ENCODE measurements around the gene ZNF836.

The ZNF836 gene

DNA sequence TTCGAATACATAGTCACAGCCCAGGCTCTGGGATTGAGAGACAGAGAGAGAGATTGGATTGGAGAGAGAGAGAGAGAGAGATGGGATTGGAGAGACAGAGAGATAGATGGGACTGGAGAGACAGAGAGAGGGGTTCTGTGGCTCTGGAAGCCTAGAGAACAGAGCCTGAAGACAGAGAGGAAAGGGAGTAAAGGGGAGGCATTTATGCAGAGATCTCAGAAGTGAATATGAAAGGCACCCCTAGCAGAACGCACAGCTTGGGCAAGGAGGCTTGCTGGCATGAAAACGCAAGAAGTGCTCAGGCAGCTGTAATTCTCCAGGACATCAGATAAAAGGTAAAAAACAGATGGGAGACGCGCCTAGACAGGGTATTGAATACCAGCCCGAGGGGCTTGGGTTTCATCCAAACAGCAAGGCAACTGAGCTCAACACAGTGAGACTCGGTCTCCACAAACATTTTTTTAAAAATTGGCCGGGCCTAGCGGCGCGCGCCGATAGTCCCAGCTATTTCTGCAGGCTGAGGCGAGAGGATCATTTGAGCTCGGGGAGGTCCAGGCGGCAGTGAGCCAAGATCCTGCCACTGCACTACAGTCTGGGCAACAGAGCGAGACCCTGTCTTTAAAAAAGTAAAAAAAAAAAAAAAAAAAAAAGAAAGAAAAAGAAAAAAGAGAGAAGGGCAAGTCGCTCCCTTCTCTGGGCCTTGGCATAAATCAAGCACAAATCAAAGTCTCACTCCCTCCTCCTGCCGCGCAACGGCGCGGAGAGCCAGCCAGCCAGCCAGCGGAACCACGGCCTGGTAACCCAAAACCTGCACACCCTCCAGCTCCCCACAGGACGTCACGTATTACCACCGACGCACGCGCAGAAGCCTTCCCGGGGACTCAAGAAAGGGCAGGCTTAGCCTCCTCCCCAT lies 17.7 kb upstream of the ZNF836 start:
- peak in 1 of 3 donors; percentile 88 for DNase-seq (ENCODE audit: low read depth in 3 of 3, low spot score in 1 of 3)

DNA sequence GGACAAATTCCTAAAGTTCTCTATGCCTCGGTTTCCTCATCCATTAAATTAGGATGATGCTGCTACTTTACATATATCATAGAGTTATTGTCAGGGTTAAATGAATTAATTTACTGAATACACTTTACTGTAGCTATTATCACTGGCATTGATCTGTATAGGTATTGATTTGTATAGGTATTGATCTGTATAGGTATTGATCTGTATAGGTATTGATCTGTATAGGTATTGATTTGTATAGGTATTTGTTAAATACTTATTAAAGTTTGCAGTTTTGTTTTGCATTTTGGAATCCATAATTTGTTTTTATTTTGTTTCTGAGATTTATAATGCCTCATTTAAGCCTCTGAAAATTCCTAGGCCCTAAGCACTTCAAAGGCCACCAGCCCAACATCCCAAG lies 16.0 kb upstream of the ZNF836 start:
- no peak for DNase-seq (ENCODE audit: low read depth in 3 of 3, low spot score in 1 of 3)

GRCh38 chr19:52176574-52176973 lies 5.2 kb upstream of the ZNF836 start:
- no peak for DNase-seq (ENCODE audit: low read depth in 3 of 3, low spot score in 1 of 3)

GRCh38 chr19:52172347-52172746 lies 926 bp upstream of the ZNF836 start:
- DNase-seq (ENCODE audit: low read depth in 3 of 3, low spot score in 1 of 3), result no peak

GRCh38 chr19:52170863-52171320 lies 529 bp downstream of the ZNF836 start:
- no peak for DNase-seq (ENCODE audit: low read depth in 3 of 3, low spot score in 1 of 3)

GRCh38 chr19:52170304-52170703 lies 1.1 kb downstream of the ZNF836 start:
- DNase-seq (ENCODE audit: low read depth in 3 of 3, low spot score in 1 of 3), result no peak

DNA sequence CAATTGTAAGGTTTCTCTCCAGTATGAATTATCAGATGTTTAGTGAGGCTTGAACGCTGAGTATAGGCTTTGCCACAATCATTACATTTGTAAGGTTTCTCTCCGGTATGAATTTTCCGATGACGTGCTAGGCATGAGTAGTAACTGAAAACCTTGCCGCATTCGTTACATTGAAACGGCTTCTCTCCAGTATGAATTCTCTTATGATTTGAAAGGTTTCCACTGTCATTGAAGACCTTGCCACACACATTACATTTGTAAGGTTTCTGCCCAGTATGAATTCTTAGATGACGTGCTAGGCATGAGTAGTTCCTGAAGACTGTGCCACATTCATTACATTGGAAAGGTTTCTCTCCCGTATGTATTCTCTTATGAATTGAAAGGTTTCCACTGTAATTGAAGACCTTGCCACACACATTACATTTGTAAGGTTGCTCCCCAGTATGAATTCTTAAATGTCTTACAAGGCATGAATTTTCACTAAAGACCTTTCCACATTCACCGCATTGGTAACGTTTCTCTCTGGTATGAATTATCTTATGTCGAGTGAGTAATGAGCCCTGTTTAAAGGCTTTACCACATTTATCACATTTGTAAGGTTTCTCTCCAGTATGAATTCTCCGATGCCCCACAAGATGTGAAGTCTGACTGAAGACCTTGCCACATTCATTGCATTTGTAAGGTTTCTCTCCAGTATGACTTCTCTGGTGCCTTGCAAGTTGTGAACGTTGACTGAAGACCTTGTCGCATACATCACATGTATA lies 15.6 kb downstream of the ZNF836 start:
- no peak for DNase-seq (ENCODE audit: low read depth in 3 of 3, low spot score in 1 of 3)

DNA sequence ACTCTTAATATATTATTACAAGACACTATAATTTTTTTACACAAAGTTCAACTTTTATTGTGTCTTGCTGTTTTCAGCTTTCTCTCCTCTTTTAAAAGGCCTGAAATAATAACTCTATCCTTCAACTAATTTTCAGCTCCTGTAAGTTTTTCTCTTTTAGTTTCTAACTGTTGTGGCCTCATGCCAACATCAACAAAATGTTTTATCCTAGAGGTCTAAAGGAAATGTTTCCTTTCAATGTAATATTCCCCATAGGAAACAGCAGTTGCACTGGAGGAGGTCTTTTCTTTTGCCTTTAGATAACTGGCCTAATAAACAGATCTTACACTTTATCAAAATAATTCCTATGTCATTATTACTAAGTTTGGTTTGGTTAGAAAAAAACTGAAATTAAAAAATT lies 23.2 kb downstream of the ZNF836 start:
- no peak for DNase-seq (ENCODE audit: low read depth in 3 of 3, low spot score in 1 of 3)

- no peak for DNase-seq (ENCODE audit: low read depth in 3 of 3, low spot score in 1 of 3)
Measured at GRCh38 chr19:52142001-52142595, 29.3 kb downstream of the ZNF836 start.

DNA sequence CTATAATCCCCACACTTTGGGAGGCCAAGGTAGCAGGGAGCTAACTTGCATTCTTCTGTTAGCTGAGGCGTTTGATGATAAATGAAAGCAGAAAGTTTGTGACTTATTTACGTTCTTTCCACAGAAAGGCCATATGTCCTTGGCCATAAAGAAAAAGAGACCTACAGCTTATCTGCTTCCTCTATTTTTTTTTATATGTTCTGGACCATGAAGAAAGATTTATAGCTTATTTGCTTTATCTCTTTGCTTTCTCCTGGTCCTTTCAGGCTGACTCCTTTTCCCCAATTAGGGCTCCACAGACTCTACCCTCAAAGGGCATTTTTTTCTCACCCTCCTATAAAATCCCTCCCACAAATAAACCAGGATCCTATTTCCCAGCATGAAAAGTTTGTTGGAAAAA lies 30.2 kb downstream of the ZNF836 start:
- DNase-seq (ENCODE audit: low read depth in 3 of 3, low spot score in 1 of 3), result no peak

- DNase-seq (ENCODE audit: low read depth in 3 of 3, low spot score in 1 of 3), result peak; percentile 94 to 98 (median 95)
Measured at GRCh38 chr19:52140032-52140710, 31.2 kb downstream of the ZNF836 start.

DNA sequence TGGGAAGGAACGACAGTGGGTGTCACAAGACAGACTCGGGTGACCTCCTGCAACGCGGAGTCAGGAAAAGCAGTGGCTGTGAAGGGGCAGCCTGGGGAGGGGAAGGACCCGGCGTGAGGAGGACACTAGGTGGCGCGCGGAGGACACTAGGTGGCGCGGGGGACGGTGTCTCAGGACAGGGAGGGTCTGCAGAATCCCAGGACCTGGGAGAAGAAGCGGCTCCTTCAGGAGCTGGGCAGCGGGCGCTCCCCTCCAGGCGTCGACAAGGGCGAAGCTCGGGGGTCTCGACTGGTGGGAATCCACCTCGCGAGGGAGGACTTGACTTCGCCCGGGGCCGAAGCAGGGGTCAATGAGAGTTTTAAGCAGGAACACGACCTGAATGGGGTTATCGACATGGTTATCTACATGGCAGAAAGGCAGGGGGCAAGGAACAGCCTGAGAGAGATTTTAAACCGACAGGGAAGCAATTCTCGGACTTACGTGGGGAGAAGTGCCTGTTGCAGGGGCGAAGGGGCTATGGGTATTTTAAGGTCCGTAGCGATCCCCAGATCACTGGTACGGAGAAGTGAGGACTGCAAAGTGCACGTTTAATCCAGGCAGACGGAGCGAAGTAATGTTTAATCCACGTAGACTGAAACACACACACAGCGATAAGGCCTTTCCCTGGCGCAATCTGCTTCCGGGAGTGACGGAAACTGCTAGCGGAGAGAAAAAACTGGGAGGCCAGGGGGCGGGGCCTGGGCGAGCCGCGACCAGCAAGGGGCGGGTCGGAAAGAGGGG lies 32.0 kb downstream of the ZNF836 start, which contains the start of gene ZNF616:
TSS of gene ZNF616 (minus strand) at position 687 of the 780 bp plus-strand sequence. CDS start 9,426 bp downstream, outside the sequence.
- DNase-seq (ENCODE audit: low read depth in 3 of 3, low spot score in 1 of 3), result peak; percentile 42 to 66 (median 51)

- no peak for DNase-seq (ENCODE audit: low read depth in 3 of 3, low spot score in 1 of 3)
Measured at GRCh38 chr19:52138983-52139251, 32.5 kb downstream of the ZNF836 start.

DNA sequence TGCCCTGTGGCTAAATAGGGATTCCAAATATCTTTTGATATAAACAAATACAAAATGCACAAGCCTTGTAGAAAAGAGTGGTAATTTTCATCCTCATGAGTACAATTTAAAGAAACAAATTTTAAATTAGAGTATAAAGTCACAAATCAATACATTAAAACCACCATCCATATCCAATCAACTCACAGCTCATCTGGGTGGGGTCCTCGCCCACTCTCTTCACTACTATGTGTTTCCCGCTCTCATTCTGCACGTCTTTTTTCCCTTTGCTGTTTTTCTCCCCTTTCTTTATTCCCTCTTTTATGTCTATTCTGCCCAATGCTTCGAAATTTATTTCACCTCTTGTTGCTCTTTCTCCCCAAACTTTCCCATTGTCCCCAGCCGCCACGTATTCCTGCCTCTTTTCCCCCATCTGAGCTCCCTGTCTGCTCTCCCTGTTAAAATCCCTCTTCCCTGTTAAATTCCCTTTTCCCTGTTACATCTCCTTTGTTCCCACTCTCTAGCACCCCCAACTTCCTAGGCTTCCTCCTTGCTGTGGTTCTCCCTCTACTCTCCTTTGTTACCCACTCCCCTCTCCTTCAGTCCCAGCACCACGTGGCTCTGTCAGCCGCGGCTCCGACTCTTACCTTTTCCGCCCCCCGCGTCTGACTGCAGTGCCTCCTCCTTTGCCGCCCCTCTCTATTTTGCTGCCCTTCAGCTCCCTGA lies 33.0 kb downstream of the ZNF836 start:
- peak in 1 of 3 donors; percentile 5 for DNase-seq (ENCODE audit: low read depth in 3 of 3, low spot score in 1 of 3)

DNA sequence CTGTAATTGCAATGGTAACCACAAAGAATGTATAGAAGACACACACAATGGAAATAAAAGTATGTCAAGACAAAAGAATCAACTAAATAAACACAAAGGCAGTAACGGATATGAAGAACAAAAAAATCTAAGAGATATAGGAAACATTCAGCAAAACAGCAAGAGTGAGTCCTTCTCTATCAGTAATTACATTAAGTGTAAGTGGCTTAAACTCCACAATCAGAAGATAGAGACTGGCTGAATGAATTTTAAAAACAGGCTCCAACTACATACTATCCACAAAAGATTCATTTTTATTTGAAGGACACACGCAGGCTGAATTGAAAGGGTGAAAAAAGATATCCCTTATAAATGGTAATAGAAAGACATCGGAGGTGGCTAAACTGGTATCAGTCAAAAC lies 51.1 kb downstream of the ZNF836 start:
- no peak for DNase-seq (ENCODE audit: low read depth in 3 of 3, low spot score in 1 of 3)

DNA sequence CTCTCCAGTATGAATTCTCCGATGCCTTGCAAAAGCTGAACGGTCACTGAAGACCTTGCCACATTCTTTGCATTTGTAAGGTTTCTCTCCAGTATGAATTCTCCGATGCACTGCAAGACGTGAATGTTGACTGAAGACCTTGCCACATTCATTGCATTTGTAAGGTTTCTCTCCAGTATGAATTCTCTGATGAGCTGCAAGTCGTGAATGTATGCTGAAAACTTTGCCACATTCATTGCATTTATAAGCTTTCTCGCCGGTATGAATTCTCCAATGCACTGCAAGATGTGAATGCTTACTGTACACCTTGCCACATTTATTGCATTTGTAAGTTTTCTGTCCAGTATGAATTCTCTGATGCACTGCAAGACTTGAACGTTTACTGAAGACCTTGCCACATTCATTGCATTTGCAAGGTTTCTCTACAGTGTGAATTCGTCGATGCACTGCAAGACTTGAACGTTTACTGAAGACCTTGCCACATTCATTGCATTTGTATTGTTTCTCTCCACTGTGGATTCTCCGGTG lies 55.8 kb downstream of the ZNF836 start:
- DNase-seq (ENCODE audit: low read depth in 3 of 3, low spot score in 1 of 3), result no peak

DNA sequence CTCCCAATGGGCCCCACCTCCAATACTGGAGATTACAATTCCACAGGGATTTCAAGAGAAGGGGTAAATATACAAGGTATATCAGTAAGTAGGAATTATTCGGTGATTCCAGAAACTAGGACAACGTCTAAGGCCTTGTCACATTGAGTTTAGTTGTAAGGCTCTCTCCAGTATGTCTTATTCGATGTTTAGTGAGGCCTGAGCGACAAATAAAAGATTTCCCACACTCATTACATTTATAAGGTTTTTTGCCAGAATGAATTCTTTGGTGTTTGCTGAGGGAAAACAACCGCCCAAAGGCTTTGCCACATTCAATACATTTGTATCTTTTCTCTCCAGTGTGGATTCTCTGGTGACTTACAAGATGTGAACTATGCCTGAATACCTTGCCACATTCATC lies 56.7 kb downstream of the ZNF836 start:
- DNase-seq (ENCODE audit: low read depth in 3 of 3, low spot score in 1 of 3), result no peak

GRCh38 chr19:52112624-52113023 lies 58.8 kb downstream of the ZNF836 start:
- no peak for DNase-seq (ENCODE audit: low read depth in 3 of 3, low spot score in 1 of 3)

- DNase-seq (ENCODE audit: low read depth in 3 of 3, low spot score in 1 of 3), result no peak
Measured at GRCh38 chr19:52110780-52111179, 60.6 kb downstream of the ZNF836 start.
